Measurements from ENCODE around the gene LYPLA2.

GRCh38 chr1:23803674-23804073 lies 12.7 kb downstream of the LYPLA2 start:
- TF ChIP-seq POLR2A (IDR thresholded peaks at IDR 0.05) (no peak), EP300 (IDR thresholded peaks at IDR 0.05; ENCODE audit: low read depth) (no peak)
- TF ChIP-seq, protein P1, sequence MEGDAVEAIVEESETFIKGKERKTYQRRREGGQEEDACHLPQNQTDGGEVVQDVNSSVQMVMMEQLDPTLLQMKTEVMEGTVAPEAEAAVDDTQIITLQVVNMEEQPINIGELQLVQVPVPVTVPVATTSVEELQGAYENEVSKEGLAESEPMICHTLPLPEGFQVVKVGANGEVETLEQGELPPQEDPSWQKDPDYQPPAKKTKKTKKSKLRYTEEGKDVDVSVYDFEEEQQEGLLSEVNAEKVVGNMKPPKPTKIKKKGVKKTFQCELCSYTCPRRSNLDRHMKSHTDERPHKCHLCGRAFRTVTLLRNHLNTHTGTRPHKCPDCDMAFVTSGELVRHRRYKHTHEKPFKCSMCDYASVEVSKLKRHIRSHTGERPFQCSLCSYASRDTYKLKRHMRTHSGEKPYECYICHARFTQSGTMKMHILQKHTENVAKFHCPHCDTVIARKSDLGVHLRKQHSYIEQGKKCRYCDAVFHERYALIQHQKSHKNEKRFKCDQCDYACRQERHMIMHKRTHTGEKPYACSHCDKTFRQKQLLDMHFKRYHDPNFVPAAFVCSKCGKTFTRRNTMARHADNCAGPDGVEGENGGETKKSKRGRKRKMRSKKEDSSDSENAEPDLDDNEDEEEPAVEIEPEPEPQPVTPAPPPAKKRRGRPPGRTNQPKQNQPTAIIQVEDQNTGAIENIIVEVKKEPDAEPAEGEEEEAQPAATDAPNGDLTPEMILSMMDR (IDR thresholded peaks at IDR 0.05) = no peak

Measured in transverse colon (tissue), 3 donors.